H54 (cell line): ENCODE results near the gene NOA1.
"Not testable (repeated sequence)": the region's sequence is repeated elsewhere in the genome, so short reads cannot be mapped to it uniquely, and the experiment has no call there.

ENCODE experiments used
- DNase-seq: peaks from one replicate; pipeline ENCODE4 v3.0.0; 2011; ENCODE audit warnings: low spot score, mixed read lengths; ENCODE audit not compliant: insufficient read length
- FAIRE-seq: peaks from 3 replicates; lab custom pipeline; 2011; peaks lifted over from hg19 to GRCh38; lab: Jason Lieb, UNC
- POLR2A ChIP-seq: IDR thresholded peaks from 2 replicates; pipeline ENCODE4 v1.6.1; 2011; ENCODE audit warnings: low read depth, mild to moderate bottlenecking, low read length

Gene NOA1

DNA sequence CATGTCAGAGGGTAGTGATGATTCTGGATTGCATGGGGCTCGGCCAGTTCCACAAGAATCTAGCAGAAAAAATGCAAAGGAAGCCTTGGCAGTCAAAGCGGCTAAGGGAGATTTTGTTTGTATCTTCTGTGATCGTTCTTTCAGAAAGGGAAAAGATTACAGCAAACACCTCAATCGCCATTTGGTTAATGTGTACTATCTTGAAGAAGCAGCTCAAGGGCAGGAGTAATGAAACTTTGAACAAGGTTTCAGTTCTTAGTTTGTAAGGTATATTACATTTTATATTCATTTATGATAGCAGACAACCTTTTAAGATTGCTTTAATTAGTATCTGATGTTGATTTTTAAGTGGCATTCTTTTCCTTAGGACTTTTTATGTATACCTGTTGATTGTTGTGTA is 45.5 kb downstream of the NOA1 start:
- no peak for TF ChIP-seq POLR2A
- no peak for DNase-seq
- no peak for FAIRE-seq

DNA sequence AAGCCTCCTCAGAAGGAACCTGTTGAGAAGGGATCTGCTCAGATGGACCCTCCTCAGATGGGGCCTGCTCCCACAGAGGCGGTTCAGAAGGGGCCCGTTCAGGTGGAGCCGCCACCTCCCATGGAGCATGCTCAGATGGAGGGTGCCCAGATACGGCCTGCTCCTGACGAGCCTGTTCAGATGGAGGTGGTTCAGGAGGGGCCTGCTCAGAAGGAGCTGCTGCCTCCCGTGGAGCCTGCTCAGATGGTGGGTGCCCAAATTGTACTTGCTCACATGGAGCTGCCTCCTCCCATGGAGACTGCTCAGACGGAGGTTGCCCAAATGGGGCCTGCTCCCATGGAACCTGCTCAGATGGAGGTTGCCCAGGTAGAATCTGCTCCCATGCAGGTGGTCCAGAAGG is 46.8 kb downstream of the NOA1 start:
- FAIRE-seq = no peak
- DNase-seq = no peak
- no peak for TF ChIP-seq POLR2A

DNA sequence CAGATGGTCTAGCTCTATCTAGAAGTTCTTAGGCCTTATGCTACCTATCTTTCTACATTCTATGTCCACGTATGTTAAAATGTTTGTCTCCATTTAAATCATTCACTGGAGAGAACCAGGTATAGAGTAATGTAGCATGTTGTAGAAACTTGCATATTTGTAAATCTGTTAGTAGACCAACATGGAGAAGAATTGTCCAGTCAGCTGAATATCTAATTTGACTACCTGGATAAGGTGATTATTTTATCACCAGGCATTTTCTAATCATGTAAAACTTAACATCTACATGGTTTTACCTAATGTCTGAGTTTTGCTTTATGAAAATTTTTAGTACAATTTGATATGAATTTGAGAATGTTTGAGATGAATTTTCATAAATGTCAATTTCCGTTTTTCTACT is 50.2 kb downstream of the NOA1 start:
- TF ChIP-seq POLR2A = no peak
- DNase-seq (no peak), FAIRE-seq (no peak)

DNA sequence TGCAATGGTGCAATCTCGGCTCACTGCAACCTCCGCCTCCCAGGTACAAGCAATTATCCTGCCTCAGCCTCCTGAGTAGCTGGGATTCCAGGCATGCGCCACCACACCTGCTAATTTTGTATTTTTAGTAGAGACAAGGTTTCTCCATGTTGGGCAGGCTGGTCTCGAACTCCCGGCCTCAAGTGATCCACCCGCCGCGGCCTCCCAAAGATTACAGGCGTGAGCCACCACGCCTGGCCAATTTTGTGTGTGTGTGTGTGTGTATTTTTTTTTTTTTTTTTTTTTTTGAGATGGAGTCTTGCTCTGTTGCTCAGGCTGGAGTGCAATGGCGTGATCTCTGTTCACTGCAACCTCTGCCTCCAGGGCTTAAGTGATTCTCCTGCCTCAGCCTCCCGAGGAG is 62.4 kb downstream of the NOA1 start:
- not testable (repeated sequence) for DNase-seq, FAIRE-seq

GRCh38 chr4:56914336-56914735 is 63.1 kb downstream of the NOA1 start:
- no peak for DNase-seq
- no peak for TF ChIP-seq POLR2A
- no peak for FAIRE-seq
